ENCODE data around the gene OR10H1.

DNA sequence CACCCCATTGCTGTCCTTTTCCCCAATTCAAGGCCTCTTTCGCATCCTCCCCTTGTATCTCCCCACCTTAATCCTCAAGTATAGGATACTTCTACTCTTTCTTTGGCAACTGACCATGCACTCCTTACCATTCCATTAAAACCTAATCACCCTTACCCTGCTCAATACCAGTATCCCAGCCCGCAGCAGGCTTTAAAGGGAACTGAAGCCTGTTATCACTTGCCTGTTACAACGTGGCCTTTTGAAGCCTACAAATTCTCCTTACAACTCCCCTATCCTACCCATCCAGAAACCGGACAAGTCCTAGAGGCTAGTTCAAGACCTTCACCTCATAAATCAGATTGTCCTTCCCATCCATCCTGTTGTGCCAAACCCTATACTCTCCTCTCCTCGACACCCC is 16.2 kb upstream of the OR10H1 start:
- TF ChIP-seq RCOR1 (IDR thresholded peaks at IDR 0.05; ENCODE audit: borderline replicate concordance in 1 of 2, low read depth in 2 of 2, low read length in 2 of 2) (no peak), ETV6 (IDR thresholded peaks at IDR 0.05; ENCODE audit: borderline replicate concordance in 1 of 2, low read depth in 2 of 2, low read length in 1 of 2) (no peak), ETV6 (CRISPR knock-in tag; IDR thresholded peaks at IDR 0.05; ENCODE audit: borderline replicate concordance) (no peak), SAP30 (IDR thresholded peaks at IDR 0.05; ENCODE audit: borderline replicate concordance, insufficient read depth, low read depth, low read length, poor library complexity, severe bottlenecking) (no peak), ZNF146 (CRISPR knock-in tag; IDR thresholded peaks at IDR 0.05; ENCODE audit: unreplicated experiment) (no peak), FOS (IDR thresholded peaks at IDR 0.05; ENCODE audit: extremely low read depth, insufficient read length) (no peak), MIER1 (IDR thresholded peaks at IDR 0.05; ENCODE audit: low read depth) (no peak), ZNF143 (CRISPR knock-in tag; IDR thresholded peaks at IDR 0.05) (no peak), YY1 (IDR thresholded peaks at IDR 0.05; ENCODE audit: borderline replicate concordance in 1 of 3, control insufficient read depth in 1 of 3, extremely low read depth in 1 of 3, insufficient read depth in 3 of 3, insufficient read length in 1 of 3, insufficient replicate concordance in 2 of 3, low read depth in 1 of 3, low read length in 2 of 3) (no peak), ZNF263 (CRISPR knock-in tag; IDR thresholded peaks at IDR 0.05; ENCODE audit: borderline replicate concordance) (no peak), SP1 (CRISPR knock-in tag; IDR thresholded peaks at IDR 0.05) (no peak)
- TF ChIP-seq, protein P1, sequence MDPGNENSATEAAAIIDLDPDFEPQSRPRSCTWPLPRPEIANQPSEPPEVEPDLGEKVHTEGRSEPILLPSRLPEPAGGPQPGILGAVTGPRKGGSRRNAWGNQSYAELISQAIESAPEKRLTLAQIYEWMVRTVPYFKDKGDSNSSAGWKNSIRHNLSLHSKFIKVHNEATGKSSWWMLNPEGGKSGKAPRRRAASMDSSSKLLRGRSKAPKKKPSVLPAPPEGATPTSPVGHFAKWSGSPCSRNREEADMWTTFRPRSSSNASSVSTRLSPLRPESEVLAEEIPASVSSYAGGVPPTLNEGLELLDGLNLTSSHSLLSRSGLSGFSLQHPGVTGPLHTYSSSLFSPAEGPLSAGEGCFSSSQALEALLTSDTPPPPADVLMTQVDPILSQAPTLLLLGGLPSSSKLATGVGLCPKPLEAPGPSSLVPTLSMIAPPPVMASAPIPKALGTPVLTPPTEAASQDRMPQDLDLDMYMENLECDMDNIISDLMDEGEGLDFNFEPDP (CRISPR knock-in tag; IDR thresholded peaks at IDR 0.05) = no peak
- TF ChIP-seq, protein P2, sequence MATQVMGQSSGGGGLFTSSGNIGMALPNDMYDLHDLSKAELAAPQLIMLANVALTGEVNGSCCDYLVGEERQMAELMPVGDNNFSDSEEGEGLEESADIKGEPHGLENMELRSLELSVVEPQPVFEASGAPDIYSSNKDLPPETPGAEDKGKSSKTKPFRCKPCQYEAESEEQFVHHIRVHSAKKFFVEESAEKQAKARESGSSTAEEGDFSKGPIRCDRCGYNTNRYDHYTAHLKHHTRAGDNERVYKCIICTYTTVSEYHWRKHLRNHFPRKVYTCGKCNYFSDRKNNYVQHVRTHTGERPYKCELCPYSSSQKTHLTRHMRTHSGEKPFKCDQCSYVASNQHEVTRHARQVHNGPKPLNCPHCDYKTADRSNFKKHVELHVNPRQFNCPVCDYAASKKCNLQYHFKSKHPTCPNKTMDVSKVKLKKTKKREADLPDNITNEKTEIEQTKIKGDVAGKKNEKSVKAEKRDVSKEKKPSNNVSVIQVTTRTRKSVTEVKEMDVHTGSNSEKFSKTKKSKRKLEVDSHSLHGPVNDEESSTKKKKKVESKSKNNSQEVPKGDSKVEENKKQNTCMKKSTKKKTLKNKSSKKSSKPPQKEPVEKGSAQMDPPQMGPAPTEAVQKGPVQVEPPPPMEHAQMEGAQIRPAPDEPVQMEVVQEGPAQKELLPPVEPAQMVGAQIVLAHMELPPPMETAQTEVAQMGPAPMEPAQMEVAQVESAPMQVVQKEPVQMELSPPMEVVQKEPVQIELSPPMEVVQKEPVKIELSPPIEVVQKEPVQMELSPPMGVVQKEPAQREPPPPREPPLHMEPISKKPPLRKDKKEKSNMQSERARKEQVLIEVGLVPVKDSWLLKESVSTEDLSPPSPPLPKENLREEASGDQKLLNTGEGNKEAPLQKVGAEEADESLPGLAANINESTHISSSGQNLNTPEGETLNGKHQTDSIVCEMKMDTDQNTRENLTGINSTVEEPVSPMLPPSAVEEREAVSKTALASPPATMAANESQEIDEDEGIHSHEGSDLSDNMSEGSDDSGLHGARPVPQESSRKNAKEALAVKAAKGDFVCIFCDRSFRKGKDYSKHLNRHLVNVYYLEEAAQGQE (IDR thresholded peaks at IDR 0.05; ENCODE audit: borderline replicate concordance) = no peak
- TF ChIP-seq, protein P2 (CRISPR knock-in tag; IDR thresholded peaks at IDR 0.05; ENCODE audit: low read depth) = no peak
- TF ChIP-seq, protein P3, sequence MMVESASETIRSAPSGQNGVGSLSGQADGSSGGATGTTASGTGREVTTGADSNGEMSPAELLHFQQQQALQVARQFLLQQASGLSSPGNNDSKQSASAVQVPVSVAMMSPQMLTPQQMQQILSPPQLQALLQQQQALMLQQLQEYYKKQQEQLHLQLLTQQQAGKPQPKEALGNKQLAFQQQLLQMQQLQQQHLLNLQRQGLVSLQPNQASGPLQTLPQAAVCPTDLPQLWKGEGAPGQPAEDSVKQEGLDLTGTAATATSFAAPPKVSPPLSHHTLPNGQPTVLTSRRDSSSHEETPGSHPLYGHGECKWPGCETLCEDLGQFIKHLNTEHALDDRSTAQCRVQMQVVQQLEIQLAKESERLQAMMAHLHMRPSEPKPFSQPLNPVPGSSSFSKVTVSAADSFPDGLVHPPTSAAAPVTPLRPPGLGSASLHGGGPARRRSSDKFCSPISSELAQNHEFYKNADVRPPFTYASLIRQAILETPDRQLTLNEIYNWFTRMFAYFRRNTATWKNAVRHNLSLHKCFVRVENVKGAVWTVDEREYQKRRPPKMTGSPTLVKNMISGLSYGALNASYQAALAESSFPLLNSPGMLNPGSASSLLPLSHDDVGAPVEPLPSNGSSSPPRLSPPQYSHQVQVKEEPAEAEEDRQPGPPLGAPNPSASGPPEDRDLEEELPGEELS (CRISPR knock-in tag; IDR thresholded peaks at IDR 0.05; ENCODE audit: borderline replicate concordance) = no peak
